ENCODE measurements around the gene DPYSL3.

Gene DPYSL3

GRCh38 chr5:147418613-147419012 is 91.3 kb downstream of the DPYSL3 start:
- H3K4me3 ChIP-seq (replicated peaks; ENCODE audit: low read depth, low read length): no peak overlapping the region
- no peak for DNase-seq (ENCODE audit: low read depth)
- TF ChIP-seq CTCF (IDR thresholded peaks at IDR 0.05; ENCODE audit: low read length, missing control alignments): no peak

- TF ChIP-seq CTCF (IDR thresholded peaks at IDR 0.05; ENCODE audit: low read length, missing control alignments): no peak
- H3K4me3 ChIP-seq (replicated peaks; ENCODE audit: low read depth, low read length): no peak overlapping the region
- peak; percentile 98 for DNase-seq (ENCODE audit: low read depth)
Observed at GRCh38 chr5:147417135-147417813, 92.6 kb downstream of the DPYSL3 start.

- TF ChIP-seq CTCF (IDR thresholded peaks at IDR 0.05; ENCODE audit: low read length, missing control alignments): no peak
- no peak overlapping the region for H3K4me3 ChIP-seq (replicated peaks; ENCODE audit: low read depth, low read length)
- DNase-seq (ENCODE audit: low read depth): no peak
Observed at GRCh38 chr5:147415651-147416050, 94.2 kb downstream of the DPYSL3 start.

- H3K4me3 ChIP-seq (replicated peaks; ENCODE audit: low read depth, low read length): no peak overlapping the region
- no peak for TF ChIP-seq CTCF (IDR thresholded peaks at IDR 0.05; ENCODE audit: low read length, missing control alignments)
- DNase-seq (ENCODE audit: low read depth): no peak
Observed at GRCh38 chr5:147413266-147413665, 96.6 kb downstream of the DPYSL3 start.

- no peak for TF ChIP-seq CTCF (IDR thresholded peaks at IDR 0.05; ENCODE audit: low read length, missing control alignments)
- no peak for DNase-seq (ENCODE audit: low read depth)
Observed at GRCh38 chr5:147412561-147412960, 97.3 kb downstream of the DPYSL3 start.

GRCh38 chr5:147411359-147412319 is 98.2 kb downstream of the DPYSL3 start:
- no peak overlapping the region for H3K4me3 ChIP-seq (replicated peaks; ENCODE audit: low read depth, low read length)
- DNase-seq (ENCODE audit: low read depth): peak; percentile 76
- TF ChIP-seq CTCF (IDR thresholded peaks at IDR 0.05; ENCODE audit: low read length, missing control alignments): no peak

More at GRCh38 chr5:147412561-147412960, 97.3 kb downstream of the DPYSL3 start:
- H3K4me3 ChIP-seq (replicated peaks; ENCODE audit: low read depth, low read length): no peak overlapping the region

Measured in fibroblast of pulmonary artery (primary cell).